Measurements from ENCODE around the gene RPH3AL. TPM values are rescaled to one million over a fixed set of nuclear protein-coding genes. Genes with fewer than 3 reads are reported as not detected.

Gene RPH3AL
- total RNA-seq, 6 experiments from 2014 or later = 17.6 to 74.0 (median 25.7) TPM

DNA sequence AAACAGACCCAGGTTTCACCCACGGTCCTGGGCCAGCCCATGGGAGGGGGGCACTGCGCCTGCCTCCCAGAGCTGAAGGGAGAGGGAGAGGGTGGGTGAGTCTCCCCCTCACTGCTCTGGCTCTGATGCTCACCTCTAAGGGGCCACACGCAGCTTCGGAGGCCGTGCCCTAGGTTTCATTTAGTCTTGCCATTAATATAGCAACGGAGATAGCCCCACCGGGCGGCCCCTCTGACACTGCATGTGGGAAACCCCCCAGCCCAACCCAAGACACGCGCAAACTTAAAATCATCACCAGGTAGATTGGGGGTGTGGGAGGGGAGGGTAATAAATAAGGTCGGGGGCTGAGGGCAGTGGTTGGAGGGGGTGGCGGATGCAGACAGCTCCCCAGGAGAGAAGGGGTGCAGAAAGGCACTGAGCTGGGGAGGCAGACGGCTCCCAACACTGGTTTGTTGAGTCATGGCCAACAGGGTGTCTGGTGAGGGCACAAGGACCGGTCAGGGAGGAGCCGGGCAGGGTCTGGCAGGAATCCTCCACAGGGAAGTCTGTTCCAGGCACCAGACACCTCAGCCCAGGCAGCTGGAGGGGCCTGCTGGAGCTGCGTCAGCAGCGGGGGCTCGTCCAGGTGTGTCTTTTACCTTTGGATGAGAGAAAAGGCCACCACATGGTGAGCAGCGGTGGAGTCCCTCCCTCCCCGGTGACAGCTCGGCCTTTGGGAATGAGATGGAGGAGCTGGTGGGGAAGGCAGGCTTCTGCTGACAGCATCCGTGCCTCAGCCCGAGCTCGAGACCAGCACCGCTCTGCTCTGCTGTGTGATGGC is 139.1 kb downstream of the RPH3AL start:
- 95% methylated on average over 12 of the region's 25 CpGs for WGBS (ENCODE audit: insufficient coverage, low coverage, low lambda C conversion rate, missing lambda C conversion rate)
- intact Hi-C loops (cut with DNase I) = no loop called here
- no peak for DNase-seq
- no peak for TF ChIP-seq POLR2A (IDR thresholded peaks at IDR 0.05)
- TF ChIP-seq, protein P1, sequence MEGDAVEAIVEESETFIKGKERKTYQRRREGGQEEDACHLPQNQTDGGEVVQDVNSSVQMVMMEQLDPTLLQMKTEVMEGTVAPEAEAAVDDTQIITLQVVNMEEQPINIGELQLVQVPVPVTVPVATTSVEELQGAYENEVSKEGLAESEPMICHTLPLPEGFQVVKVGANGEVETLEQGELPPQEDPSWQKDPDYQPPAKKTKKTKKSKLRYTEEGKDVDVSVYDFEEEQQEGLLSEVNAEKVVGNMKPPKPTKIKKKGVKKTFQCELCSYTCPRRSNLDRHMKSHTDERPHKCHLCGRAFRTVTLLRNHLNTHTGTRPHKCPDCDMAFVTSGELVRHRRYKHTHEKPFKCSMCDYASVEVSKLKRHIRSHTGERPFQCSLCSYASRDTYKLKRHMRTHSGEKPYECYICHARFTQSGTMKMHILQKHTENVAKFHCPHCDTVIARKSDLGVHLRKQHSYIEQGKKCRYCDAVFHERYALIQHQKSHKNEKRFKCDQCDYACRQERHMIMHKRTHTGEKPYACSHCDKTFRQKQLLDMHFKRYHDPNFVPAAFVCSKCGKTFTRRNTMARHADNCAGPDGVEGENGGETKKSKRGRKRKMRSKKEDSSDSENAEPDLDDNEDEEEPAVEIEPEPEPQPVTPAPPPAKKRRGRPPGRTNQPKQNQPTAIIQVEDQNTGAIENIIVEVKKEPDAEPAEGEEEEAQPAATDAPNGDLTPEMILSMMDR (IDR thresholded peaks at IDR 0.05) = no peak
- H3K4me1 ChIP-seq = no peaks in the 10 kb centered on the region
- H3K4me3 ChIP-seq = no peak overlapping the region
- no peaks in the 10 kb centered on the region for H3K9me3 ChIP-seq
- H3K27ac ChIP-seq = no peak overlapping the region
- no peaks in the 10 kb centered on the region for H3K27me3 ChIP-seq
- peak in 1 of 4 donors; percentile 10 for ATAC-seq
- H3K36me3 ChIP-seq = no peaks in the 10 kb centered on the region

DNA sequence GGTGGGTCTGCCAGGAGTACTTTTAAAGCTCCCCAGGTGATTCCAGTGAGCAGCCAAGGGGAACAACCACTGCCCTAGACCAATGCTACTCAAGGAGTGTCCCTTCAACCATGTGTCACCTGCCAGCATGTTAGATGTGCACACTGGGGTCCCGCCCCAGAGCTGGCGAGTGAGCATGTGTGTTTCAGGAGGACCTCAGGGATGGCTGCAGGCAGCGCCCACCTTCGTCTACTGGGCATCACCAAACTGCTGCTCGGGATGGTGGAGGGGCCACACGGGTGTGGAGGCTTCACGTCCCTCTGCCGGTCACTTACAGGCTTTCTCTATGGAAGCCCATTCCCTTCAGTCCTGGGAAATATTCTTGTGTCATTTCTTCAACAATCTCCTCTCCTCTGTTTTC is 142.2 kb downstream of the RPH3AL start:
- DNase-seq (no peak), ATAC-seq (no peak)
- WGBS (ENCODE audit: insufficient coverage, low coverage, low lambda C conversion rate, missing lambda C conversion rate) = no CpG with 5 or more reads among the region's 8 CpGs
- no peaks in the 10 kb centered on the region for H3K27me3 ChIP-seq
- H3K4me3 ChIP-seq = no peak overlapping the region
- TF ChIP-seq, protein P1 (IDR thresholded peaks at IDR 0.05) = no peak
- TF ChIP-seq POLR2A (IDR thresholded peaks at IDR 0.05) = no peak
- no peaks in the 10 kb centered on the region for H3K9me3 ChIP-seq
- no peak overlapping the region for H3K27ac ChIP-seq
- H3K36me3 ChIP-seq = no peaks in the 10 kb centered on the region
- H3K4me1 ChIP-seq = no peaks in the 10 kb centered on the region
- intact Hi-C loops (cut with DNase I) = no loop called here

DNA sequence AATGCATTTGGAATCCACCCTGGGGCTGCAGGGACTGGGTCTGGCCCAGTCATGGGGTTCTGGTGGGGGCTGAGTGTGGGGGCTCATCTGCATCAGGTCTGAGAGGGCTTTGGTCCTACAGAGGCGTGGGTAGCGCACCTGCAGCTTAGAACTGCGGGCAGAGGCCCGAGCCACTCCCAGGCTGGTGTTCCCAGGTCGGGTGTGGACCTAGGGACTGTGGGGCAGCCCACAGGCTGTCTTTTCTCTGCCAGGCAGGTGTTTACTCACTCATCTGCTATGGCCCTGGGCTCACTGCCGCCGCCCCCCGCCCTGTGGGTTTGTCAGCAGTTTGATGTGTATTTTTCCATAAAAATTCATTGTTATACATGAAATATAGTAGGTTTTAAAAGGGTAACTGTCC is 144.2 kb downstream of the RPH3AL start:
- Histone ChIP-seq H3K27ac (no peak overlapping the region), H3K4me1 (no peaks in the 10 kb centered on the region), H3K36me3 (no peaks in the 10 kb centered on the region), H3K9me3 (no peaks in the 10 kb centered on the region), H3K27me3 (no peaks in the 10 kb centered on the region), H3K4me3 (no peak overlapping the region)
- TF ChIP-seq, protein P1 (IDR thresholded peaks at IDR 0.05) = no peak
- no peak for TF ChIP-seq POLR2A (IDR thresholded peaks at IDR 0.05)
- no CpG with 5 or more reads among the region's 8 CpGs for WGBS (ENCODE audit: insufficient coverage, low coverage, low lambda C conversion rate, missing lambda C conversion rate)
- DNase-seq = no peak
- intact Hi-C loops (cut with DNase I) = no loop called here
- ATAC-seq = peak in 1 of 4 donors; percentile 5

DNA sequence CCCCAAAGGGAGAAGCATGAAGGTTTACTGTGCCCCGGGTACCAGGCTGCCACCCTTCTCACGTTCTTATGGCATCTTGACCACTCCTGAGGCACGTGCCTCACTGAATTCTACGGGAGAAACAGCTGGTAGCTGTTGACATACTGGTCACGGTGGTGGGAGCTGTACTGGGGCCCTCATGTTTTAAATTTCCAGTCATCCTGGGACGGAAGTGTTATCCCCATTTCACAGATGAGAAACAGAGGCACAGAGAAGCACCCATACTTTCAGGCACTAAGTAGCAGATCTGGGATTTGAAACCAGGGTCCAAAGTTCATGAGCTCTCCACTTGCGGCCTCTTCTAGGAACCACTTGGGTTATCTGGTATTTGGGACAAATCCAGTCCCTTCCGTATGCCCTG is 144.8 kb downstream of the RPH3AL start:
- TF ChIP-seq POLR2A (IDR thresholded peaks at IDR 0.05) = no peak
- TF ChIP-seq, protein P1 (IDR thresholded peaks at IDR 0.05) = no peak
- Histone ChIP-seq H3K4me1 (no peaks in the 10 kb centered on the region), H3K27me3 (no peaks in the 10 kb centered on the region), H3K36me3 (no peaks in the 10 kb centered on the region), H3K9me3 (no peaks in the 10 kb centered on the region), H3K27ac (no peak overlapping the region), H3K4me3 (no peak overlapping the region)
- intact Hi-C loops (cut with DNase I) = no loop called here
- no peak for DNase-seq
- ATAC-seq = no peak
- 80% methylated on average over 1 of the region's 8 CpGs for WGBS (ENCODE audit: insufficient coverage, low coverage, low lambda C conversion rate, missing lambda C conversion rate)

Measured in right lobe of liver (tissue), 6 donors.